HG03135 (cell line): ENCODE results near the gene ATP11A.
"Not testable (repeated sequence)": the region's sequence is repeated elsewhere in the genome, so short reads cannot be mapped to it uniquely, and the experiment has no call there.

ENCODE experiments used
- ATAC-seq: cut with Tn5 transposase; IDR thresholded peaks from one replicate; pipeline ENCODE4 v1.9.1; 2021; ENCODE audit warnings: mild to moderate bottlenecking, moderate library complexity; ENCODE audit not compliant: unreplicated experiment

Gene ATP11A

GRCh38 chr13:112850273-112850672 lies 160.4 kb downstream of the ATP11A start:
- no peak for ATAC-seq

- no peak for ATAC-seq
Observed at GRCh38 chr13:112851107-112852038, 161.5 kb downstream of the ATP11A start.

GRCh38 chr13:112852392-112852791 lies 162.6 kb downstream of the ATP11A start:
- no peak for ATAC-seq

GRCh38 chr13:112852808-112853207 lies 163.0 kb downstream of the ATP11A start:
- ATAC-seq, result no peak

- no peak for ATAC-seq
Observed at GRCh38 chr13:112854321-112854720, 164.5 kb downstream of the ATP11A start.

GRCh38 chr13:112855859-112856258 lies 166.0 kb downstream of the ATP11A start:
- no peak for ATAC-seq

GRCh38 chr13:112857914-112858490 lies 168.2 kb downstream of the ATP11A start:
- no peak for ATAC-seq

- ATAC-seq, result no peak
Observed at GRCh38 chr13:112859128-112859816, 169.4 kb downstream of the ATP11A start.

GRCh38 chr13:112859817-112860190 lies 170.0 kb downstream of the ATP11A start:
- ATAC-seq, result no peak

- ATAC-seq, result no peak
Observed at GRCh38 chr13:112861876-112862615, 172.2 kb downstream of the ATP11A start.

GRCh38 chr13:112863356-112863755 lies 173.5 kb downstream of the ATP11A start:
- not testable (repeated sequence) for ATAC-seq

GRCh38 chr13:112865478-112865877 lies 175.6 kb downstream of the ATP11A start:
- not testable (repeated sequence) for ATAC-seq

GRCh38 chr13:112867301-112867711 lies 177.5 kb downstream of the ATP11A start:
- no peak for ATAC-seq

GRCh38 chr13:112868308-112868707 lies 178.5 kb downstream of the ATP11A start:
- ATAC-seq, result no peak

- ATAC-seq, result no peak
Observed at GRCh38 chr13:112869202-112870050, 179.6 kb downstream of the ATP11A start.

- ATAC-seq, result no peak
Observed at GRCh38 chr13:112870051-112870331, 180.2 kb downstream of the ATP11A start.

- ATAC-seq, result no peak
Observed at GRCh38 chr13:112870737-112871287, 181.0 kb downstream of the ATP11A start.

- ATAC-seq, result no peak
Observed at GRCh38 chr13:112871742-112872141, 181.9 kb downstream of the ATP11A start.

- ATAC-seq, result not testable (repeated sequence)
Observed at GRCh38 chr13:112872657-112873631, 183.1 kb downstream of the ATP11A start.
